ENCODE results near the gene KANSL1. TPM values are rescaled to one million over a fixed set of nuclear protein-coding genes. Genes with fewer than 3 reads are reported as not detected.

The KANSL1 gene
- polyA plus RNA-seq, 1 of the 3 experiments (the other 2 are of a cell fraction) = 10.0 TPM

GRCh38 chr17:46025510-46026165, 167.6 kb downstream of the KANSL1 start:
- Histone ChIP-seq H4K20me1 (ENCODE audit: insufficient read depth) (peaks cover 4% of the 10 kb centered on the region), H3K9me2 (no peaks in the 10 kb centered on the region), H3K79me2 (ENCODE audit: insufficient read depth) (no peaks in the 10 kb centered on the region), H3K27me3 (ENCODE audit: insufficient read depth) (no peaks in the 10 kb centered on the region), H3F3A (replicated peaks; ENCODE audit: insufficient read depth) (peaks cover 11% of the 10 kb centered on the region), H3K9me3 (no peaks in the 10 kb centered on the region), H3K4me1 (ENCODE audit: control insufficient read depth in 1 of 2, insufficient read depth in 2 of 2, low read depth in 1 of 2, low read length in 1 of 2) (peaks cover 0 to 14% of the 10 kb centered on the region in 2 experiments; a peak in 1 of 4 replicates), H3K4me3 (ENCODE audit: low read depth in 2 of 2, low read length in 1 of 2) (no peak overlapping the region), H2AFZ (ENCODE audit: low read depth) (no peak overlapping the region), H3K4me2 (no peak overlapping the region), H3K9ac (no peak overlapping the region), H3K36me3 (replicated peaks in 1 of 2; ENCODE audit: control insufficient read depth in 1 of 2, insufficient read depth in 2 of 2, low read length in 1 of 2) (peaks cover 31 to 68% of the 10 kb centered on the region in 2 experiments), H3K27ac (ENCODE audit: low read depth in 2 of 2, low read length in 1 of 2) (no peak overlapping the region; a peak in 1 of 4 replicates)
- CTCF ChIA-PET = interaction anchor here (0.9 to 6.9 kb wide), 4 partner anchors 14 to 168 kb away, joined by 3 to 50 read pairs (median 5); partner anchors contain the start of gene KANSL1
- POLR2A ChIA-PET = no interaction called here
- no peak for TF ChIP-seq GATA2 (CRISPR knock-in tag; IDR thresholded peaks at IDR 0.05)
- TF ChIP-seq, protein P1, sequence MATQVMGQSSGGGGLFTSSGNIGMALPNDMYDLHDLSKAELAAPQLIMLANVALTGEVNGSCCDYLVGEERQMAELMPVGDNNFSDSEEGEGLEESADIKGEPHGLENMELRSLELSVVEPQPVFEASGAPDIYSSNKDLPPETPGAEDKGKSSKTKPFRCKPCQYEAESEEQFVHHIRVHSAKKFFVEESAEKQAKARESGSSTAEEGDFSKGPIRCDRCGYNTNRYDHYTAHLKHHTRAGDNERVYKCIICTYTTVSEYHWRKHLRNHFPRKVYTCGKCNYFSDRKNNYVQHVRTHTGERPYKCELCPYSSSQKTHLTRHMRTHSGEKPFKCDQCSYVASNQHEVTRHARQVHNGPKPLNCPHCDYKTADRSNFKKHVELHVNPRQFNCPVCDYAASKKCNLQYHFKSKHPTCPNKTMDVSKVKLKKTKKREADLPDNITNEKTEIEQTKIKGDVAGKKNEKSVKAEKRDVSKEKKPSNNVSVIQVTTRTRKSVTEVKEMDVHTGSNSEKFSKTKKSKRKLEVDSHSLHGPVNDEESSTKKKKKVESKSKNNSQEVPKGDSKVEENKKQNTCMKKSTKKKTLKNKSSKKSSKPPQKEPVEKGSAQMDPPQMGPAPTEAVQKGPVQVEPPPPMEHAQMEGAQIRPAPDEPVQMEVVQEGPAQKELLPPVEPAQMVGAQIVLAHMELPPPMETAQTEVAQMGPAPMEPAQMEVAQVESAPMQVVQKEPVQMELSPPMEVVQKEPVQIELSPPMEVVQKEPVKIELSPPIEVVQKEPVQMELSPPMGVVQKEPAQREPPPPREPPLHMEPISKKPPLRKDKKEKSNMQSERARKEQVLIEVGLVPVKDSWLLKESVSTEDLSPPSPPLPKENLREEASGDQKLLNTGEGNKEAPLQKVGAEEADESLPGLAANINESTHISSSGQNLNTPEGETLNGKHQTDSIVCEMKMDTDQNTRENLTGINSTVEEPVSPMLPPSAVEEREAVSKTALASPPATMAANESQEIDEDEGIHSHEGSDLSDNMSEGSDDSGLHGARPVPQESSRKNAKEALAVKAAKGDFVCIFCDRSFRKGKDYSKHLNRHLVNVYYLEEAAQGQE (IDR thresholded peaks at IDR 0.05; ENCODE audit: low read depth, low read length) = no peak
- no peak for TF ChIP-seq JUND (IDR thresholded peaks at IDR 0.05)
- no peak for TF ChIP-seq EZH2phosphoT487 (IDR thresholded peaks at IDR 0.05; ENCODE audit: borderline replicate concordance, low read depth)
- TF ChIP-seq TAF1 (IDR thresholded peaks at IDR 0.05; ENCODE audit: borderline replicate concordance, low read depth, low read length) = no peak
- no peak for TF ChIP-seq RFX5 (IDR thresholded peaks at IDR 0.05; ENCODE audit: low read length)
- TF ChIP-seq SMC3 (IDR thresholded peaks at IDR 0.05; ENCODE audit: low read depth, low read length) = no peak
- TF ChIP-seq GABPA (IDR thresholded peaks at IDR 0.05; ENCODE audit: low read depth) = no peak
- TF ChIP-seq FOXJ3 (CRISPR knock-in tag; IDR thresholded peaks at IDR 0.05) = no peak
- TF ChIP-seq RAD21 (IDR thresholded peaks at IDR 0.05; ENCODE audit: low read length) = no peak
- no peak for TF ChIP-seq NRF1 (IDR thresholded peaks at IDR 0.05; ENCODE audit: low read depth, low read length)
- TF ChIP-seq PBX3 (IDR thresholded peaks at IDR 0.05) = no peak
- no peak for TF ChIP-seq MXI1 (IDR thresholded peaks at IDR 0.05; ENCODE audit: low read depth, low read length)
- no peak for TF ChIP-seq FOSL2 (IDR thresholded peaks at IDR 0.05; ENCODE audit: borderline replicate concordance, low read depth)
- no peak for TF ChIP-seq MEF2A (IDR thresholded peaks at IDR 0.05; ENCODE audit: borderline replicate concordance, low read depth)
- TF ChIP-seq POLR2AphosphoS5 (IDR thresholded peaks at IDR 0.05; ENCODE audit: low read depth, low read length) = no peak; the same call in 1 of the 2 replicates
- TF ChIP-seq RCOR1 (IDR thresholded peaks at IDR 0.05; ENCODE audit: low read length) = no peak
- TF ChIP-seq YY1 (IDR thresholded peaks at IDR 0.05; ENCODE audit: low read depth) = no peak
- TF ChIP-seq, protein P2, sequence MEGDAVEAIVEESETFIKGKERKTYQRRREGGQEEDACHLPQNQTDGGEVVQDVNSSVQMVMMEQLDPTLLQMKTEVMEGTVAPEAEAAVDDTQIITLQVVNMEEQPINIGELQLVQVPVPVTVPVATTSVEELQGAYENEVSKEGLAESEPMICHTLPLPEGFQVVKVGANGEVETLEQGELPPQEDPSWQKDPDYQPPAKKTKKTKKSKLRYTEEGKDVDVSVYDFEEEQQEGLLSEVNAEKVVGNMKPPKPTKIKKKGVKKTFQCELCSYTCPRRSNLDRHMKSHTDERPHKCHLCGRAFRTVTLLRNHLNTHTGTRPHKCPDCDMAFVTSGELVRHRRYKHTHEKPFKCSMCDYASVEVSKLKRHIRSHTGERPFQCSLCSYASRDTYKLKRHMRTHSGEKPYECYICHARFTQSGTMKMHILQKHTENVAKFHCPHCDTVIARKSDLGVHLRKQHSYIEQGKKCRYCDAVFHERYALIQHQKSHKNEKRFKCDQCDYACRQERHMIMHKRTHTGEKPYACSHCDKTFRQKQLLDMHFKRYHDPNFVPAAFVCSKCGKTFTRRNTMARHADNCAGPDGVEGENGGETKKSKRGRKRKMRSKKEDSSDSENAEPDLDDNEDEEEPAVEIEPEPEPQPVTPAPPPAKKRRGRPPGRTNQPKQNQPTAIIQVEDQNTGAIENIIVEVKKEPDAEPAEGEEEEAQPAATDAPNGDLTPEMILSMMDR (IDR thresholded peaks at IDR 0.05) = no peak
- DNase-seq = no peak
- 91% methylated on average over 8 of the region's 8 CpGs for WGBS (ENCODE audit: low lambda C conversion rate)
